Right atrium auricular region (tissue), 2 donors: ENCODE data around the gene RASA1. TPM values are rescaled to one million over a fixed set of nuclear protein-coding genes. Genes with fewer than 3 reads are reported as not detected.

Experiments
- DNase-seq: peaks from one replicate; pipeline ENCODE4 v3.0.0-alpha.2; 2019; ENCODE audit warnings: low spot score
- H3K27ac ChIP-seq, 2 donors: fragments of 200-600 bp; sonication (generic); 1 replicate in 1 of 2; 2 replicates in 1 of 2; pipeline ENCODE4 v1.5.1; 2016 to 2019
- H3K27me3 ChIP-seq, 2 donors: fragments of 200-600 bp; sonication (generic); one replicate each; pipeline versions ENCODE4 v1.5.1 to v1.6.0; 2017 to 2019
- H3K36me3 ChIP-seq: fragments of 200-600 bp; sonication (generic); one replicate; pipeline ENCODE4 v1.5.1; 2016
- H3K4me1 ChIP-seq, 2 donors: fragments of 200-600 bp; sonication (generic); one replicate each; pipeline versions ENCODE4 v1.5.1 to v1.6.0; 2017 to 2019
- H3K4me3 ChIP-seq, 2 donors: fragments of 200-600 bp; sonication (generic); 1 replicate in 1 of 2; 2 replicates in 1 of 2; pipeline ENCODE4 v1.5.1; 2017 to 2019; ENCODE audit warnings: mild to moderate bottlenecking in 1 of 2, moderate library complexity in 1 of 2
- H3K9me3 ChIP-seq, 2 donors: fragments of 200-600 bp; sonication (generic); one replicate each; pipeline ENCODE4 v1.5.1; 2019
- total RNA-seq, 2 donors: library from RNA; depleted of rRNA; stranded (reverse); fragments of >200 nt; gene quantifications; one replicate each; pipeline ENCODE4 v1.1.0, GENCODE V29; 2016
- TF ChIP-seq, protein P1 (sequence below), 2 donors: fragments of 200-600 bp; sonication (generic); IDR thresholded peaks; one replicate each; pipeline ENCODE4 v1.5.1; 2019; ENCODE audit warnings: antibody characterized with exemption in 2 of 2

Gene RASA1
- total RNA-seq, 2 donors from 2014 or later = 15.7 to 18.6 TPM

DNA sequence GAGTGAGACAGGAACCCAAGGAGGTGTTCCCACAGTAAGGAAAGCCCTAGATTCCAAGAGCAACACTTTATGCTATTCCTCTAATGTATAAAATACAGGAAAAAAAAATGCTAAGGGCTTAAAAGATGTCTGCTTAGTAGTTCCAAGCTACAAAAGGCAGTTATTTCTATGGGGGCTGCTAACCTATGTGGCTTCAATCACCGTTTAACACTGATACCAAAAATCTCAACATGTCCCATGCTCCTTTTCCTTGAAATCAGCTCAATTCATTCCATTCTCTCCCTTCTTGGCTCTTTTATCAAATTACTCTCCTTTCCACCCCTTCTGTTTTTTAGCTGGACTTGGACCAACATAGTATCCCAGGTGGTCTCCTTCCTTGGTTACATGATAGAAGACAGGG is 124.5 kb downstream of the RASA1 start:
- no peak for DNase-seq
- Histone ChIP-seq H3K27ac (no peak overlapping the region), H3K4me3 (no peak overlapping the region), H3K4me1 (peaks cover 0 to 8% of the 10 kb centered on the region in 2 donors), H3K27me3 (no peaks in the 10 kb centered on the region), H3K36me3 (peaks cover 76% of the 10 kb centered on the region), H3K9me3 (no peaks in the 10 kb centered on the region)
- TF ChIP-seq, protein P1, sequence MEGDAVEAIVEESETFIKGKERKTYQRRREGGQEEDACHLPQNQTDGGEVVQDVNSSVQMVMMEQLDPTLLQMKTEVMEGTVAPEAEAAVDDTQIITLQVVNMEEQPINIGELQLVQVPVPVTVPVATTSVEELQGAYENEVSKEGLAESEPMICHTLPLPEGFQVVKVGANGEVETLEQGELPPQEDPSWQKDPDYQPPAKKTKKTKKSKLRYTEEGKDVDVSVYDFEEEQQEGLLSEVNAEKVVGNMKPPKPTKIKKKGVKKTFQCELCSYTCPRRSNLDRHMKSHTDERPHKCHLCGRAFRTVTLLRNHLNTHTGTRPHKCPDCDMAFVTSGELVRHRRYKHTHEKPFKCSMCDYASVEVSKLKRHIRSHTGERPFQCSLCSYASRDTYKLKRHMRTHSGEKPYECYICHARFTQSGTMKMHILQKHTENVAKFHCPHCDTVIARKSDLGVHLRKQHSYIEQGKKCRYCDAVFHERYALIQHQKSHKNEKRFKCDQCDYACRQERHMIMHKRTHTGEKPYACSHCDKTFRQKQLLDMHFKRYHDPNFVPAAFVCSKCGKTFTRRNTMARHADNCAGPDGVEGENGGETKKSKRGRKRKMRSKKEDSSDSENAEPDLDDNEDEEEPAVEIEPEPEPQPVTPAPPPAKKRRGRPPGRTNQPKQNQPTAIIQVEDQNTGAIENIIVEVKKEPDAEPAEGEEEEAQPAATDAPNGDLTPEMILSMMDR (IDR thresholded peaks at IDR 0.05) = no peak

- peaks cover 82% of the 10 kb centered on the region for H3K36me3 ChIP-seq
- H3K9me3 ChIP-seq = no peaks in the 10 kb centered on the region
- H3K4me3 ChIP-seq = no peak overlapping the region
- TF ChIP-seq, protein P1 (IDR thresholded peaks at IDR 0.05) = no peak
- H3K27me3 ChIP-seq = no peaks in the 10 kb centered on the region
- DNase-seq = no peak
- no peak overlapping the region for H3K27ac ChIP-seq
- peaks cover 0 to 8% of the 10 kb centered on the region in 2 donors for H3K4me1 ChIP-seq
Measured at GRCh38 chr5:87392801-87393200, 125.1 kb downstream of the RASA1 start.

DNA sequence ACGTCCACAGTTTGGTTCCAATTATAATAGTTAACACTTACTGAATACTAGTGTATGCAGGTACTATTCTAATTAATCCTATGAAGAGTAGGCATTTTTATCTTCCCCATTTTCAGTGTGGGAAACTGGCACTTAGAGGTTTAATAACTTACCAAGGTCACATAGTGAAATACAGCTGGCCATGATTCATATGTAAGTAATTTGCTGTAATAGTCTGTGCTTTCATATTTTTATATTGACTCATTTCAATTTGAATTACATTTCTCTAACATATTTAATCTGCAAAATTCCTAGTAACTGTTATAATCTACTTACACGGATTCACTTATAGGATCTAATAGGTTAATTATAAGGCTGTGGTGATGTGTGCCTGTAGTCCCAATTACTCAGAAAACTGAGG is 125.6 kb downstream of the RASA1 start:
- Histone ChIP-seq H3K36me3 (peaks cover 88% of the 10 kb centered on the region), H3K9me3 (no peaks in the 10 kb centered on the region), H3K27me3 (no peaks in the 10 kb centered on the region), H3K4me3 (no peak overlapping the region), H3K27ac (peak overlapping the region in 1 of 2 donors; percentile 4), H3K4me1 (peaks cover 0 to 8% of the 10 kb centered on the region in 2 donors)
- TF ChIP-seq, protein P1 (IDR thresholded peaks at IDR 0.05) = no peak
- DNase-seq = no peak

- Histone ChIP-seq H3K27me3 (no peaks in the 10 kb centered on the region), H3K4me3 (no peak overlapping the region), H3K9me3 (no peaks in the 10 kb centered on the region), H3K27ac (no peak overlapping the region), H3K36me3 (peaks cover 93% of the 10 kb centered on the region), H3K4me1 (peaks cover 0 to 8% of the 10 kb centered on the region in 2 donors)
- TF ChIP-seq, protein P1 (IDR thresholded peaks at IDR 0.05) = no peak
- DNase-seq = no peak
Measured at GRCh38 chr5:87394411-87395165, 126.9 kb downstream of the RASA1 start.

- H3K36me3 ChIP-seq = peaks cover 80% of the 10 kb centered on the region
- no peak overlapping the region for H3K4me3 ChIP-seq
- TF ChIP-seq, protein P1 (IDR thresholded peaks at IDR 0.05) = no peak
- no peaks in the 10 kb centered on the region for H3K9me3 ChIP-seq
- H3K27me3 ChIP-seq = no peaks in the 10 kb centered on the region
- no peak for DNase-seq
- peaks cover 0 to 4% of the 10 kb centered on the region in 2 donors for H3K4me1 ChIP-seq
- H3K27ac ChIP-seq = no peak overlapping the region
Measured at GRCh38 chr5:87398981-87399614, 131.4 kb downstream of the RASA1 start.
